ENCODE measurements around the gene SPDYC. TPM values are rescaled to one million over a fixed set of nuclear protein-coding genes. Genes with fewer than 3 reads are reported as not detected.

SPDYC gene
- total RNA-seq, 1 experiment from 2014 or later, result 1.2 TPM

DNA sequence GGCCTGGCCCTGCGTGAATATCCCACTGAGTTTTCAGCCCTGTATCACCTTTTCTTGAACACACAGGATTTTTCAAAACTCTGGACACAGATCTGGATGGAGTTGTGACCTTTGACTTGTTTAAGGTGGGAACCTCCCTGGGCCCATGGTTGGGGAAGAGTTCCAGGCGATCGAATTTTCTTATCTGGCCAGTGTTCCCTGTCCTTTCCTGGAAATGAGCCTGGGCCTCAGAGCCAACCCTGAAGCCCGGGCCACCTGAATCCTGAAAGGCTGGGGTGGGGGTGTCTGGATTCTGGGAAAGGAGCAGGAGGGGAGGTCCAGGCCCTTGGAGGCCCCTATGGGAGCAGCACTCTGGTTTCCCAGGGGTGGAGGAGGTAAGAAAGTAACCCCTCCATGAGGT lies 40.7 kb downstream of the SPDYC start:
- POLR2A ChIA-PET, result no interaction called here
- RAD21 ChIA-PET (ENCODE audit: low non-redundant PET in 1 of 2, low total read pairs in 2 of 2, uncharacterized antibody in 2 of 2, unreplicated experiment in 2 of 2), result no interaction called here
- no peaks in the 10 kb centered on the region for H3K79me2 ChIP-seq (ENCODE audit: insufficient read depth, low read length)
- H3K27me3 ChIP-seq (ENCODE audit: insufficient read depth, low read length), result no peaks in the 10 kb centered on the region
- peaks cover 0 to 8% of the 10 kb centered on the region in 2 experiments; a peak in 1 of 4 replicates for H3K4me1 ChIP-seq (ENCODE audit: control insufficient read depth in 1 of 2, insufficient read depth in 2 of 2, low read length in 2 of 2)
- H3K27ac ChIP-seq (ENCODE audit: low read depth, low read length), result no peak overlapping the region
- no peak overlapping the region for H3K4me2 ChIP-seq (ENCODE audit: low read length)
- peaks cover 15 to 49% of the 10 kb centered on the region in 2 experiments for H3K36me3 ChIP-seq (ENCODE audit: control insufficient read depth in 1 of 2, insufficient read depth in 2 of 2, low read length in 2 of 2)
- H4K20me1 ChIP-seq (ENCODE audit: insufficient read depth), result no peaks in the 10 kb centered on the region
- no peak overlapping the region for H3K4me3 ChIP-seq (replicated peaks in 1 of 2; ENCODE audit: low read depth in 1 of 2, low read length in 2 of 2)
- BruUV-seq (replicated peaks), result no TSS peak
- TF ChIP-seq ZFX (IDR thresholded peaks at IDR 0.05) (no peak), ZNF274 (IDR thresholded peaks at IDR 0.05; ENCODE audit: low read depth, low read length) (no peak), SP1 (IDR thresholded peaks at IDR 0.05; ENCODE audit: low read depth) (no peak), EZH2 (IDR thresholded peaks at IDR 0.05) (no peak), FOSL1 (IDR thresholded peaks at IDR 0.05; ENCODE audit: low read depth) (no peak), POLR2AphosphoS5 (IDR thresholded peaks at IDR 0.05; ENCODE audit: low read depth, low read length) (no peak), JUND (IDR thresholded peaks at IDR 0.05) (no peak), EZH2phosphoT487 (IDR thresholded peaks at IDR 0.05; ENCODE audit: borderline replicate concordance) (no peak), CEBPB (IDR thresholded peaks at IDR 0.05; ENCODE audit: low read depth) (no peak), EGR1 (IDR thresholded peaks at IDR 0.05; ENCODE audit: low read depth) (no peak), ELF1 (IDR thresholded peaks at IDR 0.05; ENCODE audit: borderline replicate concordance, low read depth) (no peak), TCF7L2 (IDR thresholded peaks at IDR 0.05; ENCODE audit: borderline replicate concordance, extremely low read depth, insufficient read depth, insufficient read length) (no peak), POLR2A (IDR thresholded peaks at IDR 0.05; ENCODE audit: borderline replicate concordance, extremely low read depth, insufficient read depth, insufficient read length) (no peak)
- TF ChIP-seq, protein P1, sequence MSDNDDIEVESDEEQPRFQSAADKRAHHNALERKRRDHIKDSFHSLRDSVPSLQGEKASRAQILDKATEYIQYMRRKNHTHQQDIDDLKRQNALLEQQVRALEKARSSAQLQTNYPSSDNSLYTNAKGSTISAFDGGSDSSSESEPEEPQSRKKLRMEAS (IDR thresholded peaks at IDR 0.05), result no peak
- TF ChIP-seq, protein P2, sequence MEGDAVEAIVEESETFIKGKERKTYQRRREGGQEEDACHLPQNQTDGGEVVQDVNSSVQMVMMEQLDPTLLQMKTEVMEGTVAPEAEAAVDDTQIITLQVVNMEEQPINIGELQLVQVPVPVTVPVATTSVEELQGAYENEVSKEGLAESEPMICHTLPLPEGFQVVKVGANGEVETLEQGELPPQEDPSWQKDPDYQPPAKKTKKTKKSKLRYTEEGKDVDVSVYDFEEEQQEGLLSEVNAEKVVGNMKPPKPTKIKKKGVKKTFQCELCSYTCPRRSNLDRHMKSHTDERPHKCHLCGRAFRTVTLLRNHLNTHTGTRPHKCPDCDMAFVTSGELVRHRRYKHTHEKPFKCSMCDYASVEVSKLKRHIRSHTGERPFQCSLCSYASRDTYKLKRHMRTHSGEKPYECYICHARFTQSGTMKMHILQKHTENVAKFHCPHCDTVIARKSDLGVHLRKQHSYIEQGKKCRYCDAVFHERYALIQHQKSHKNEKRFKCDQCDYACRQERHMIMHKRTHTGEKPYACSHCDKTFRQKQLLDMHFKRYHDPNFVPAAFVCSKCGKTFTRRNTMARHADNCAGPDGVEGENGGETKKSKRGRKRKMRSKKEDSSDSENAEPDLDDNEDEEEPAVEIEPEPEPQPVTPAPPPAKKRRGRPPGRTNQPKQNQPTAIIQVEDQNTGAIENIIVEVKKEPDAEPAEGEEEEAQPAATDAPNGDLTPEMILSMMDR (IDR thresholded peaks at IDR 0.05 in 2 of 3, conservative IDR thresholded peaks at IDR 0.05 in 1 of 3; ENCODE audit: borderline replicate concordance in 1 of 3, insufficient read depth in 1 of 3, low read depth in 2 of 3, low read length in 2 of 3), result no peak
- no peak for ATAC-seq
- no peaks in the 10 kb centered on the region for H3K9me3 ChIP-seq (ENCODE audit: control insufficient read depth in 1 of 2, insufficient read depth in 1 of 2, low read depth in 1 of 2, low read length in 2 of 2)
- no peaks in the 10 kb centered on the region for H3K9me2 ChIP-seq (ENCODE audit: insufficient read depth)
- no peak for DNase-seq (ENCODE audit: low read depth, low spot score)
- no peak overlapping the region for H2AFZ ChIP-seq (ENCODE audit: low read depth, low read length, poor library complexity, severe bottlenecking)
- CTCF ChIA-PET, result no interaction called here
- no peak overlapping the region for H3K9ac ChIP-seq (ENCODE audit: low read length)
- intact Hi-C loops (cut with micrococcal nuclease), result no loop called here

Data from HCT116 (cell line).